ENCODE results near the gene PRXL2B.

PRXL2B gene

DNA sequence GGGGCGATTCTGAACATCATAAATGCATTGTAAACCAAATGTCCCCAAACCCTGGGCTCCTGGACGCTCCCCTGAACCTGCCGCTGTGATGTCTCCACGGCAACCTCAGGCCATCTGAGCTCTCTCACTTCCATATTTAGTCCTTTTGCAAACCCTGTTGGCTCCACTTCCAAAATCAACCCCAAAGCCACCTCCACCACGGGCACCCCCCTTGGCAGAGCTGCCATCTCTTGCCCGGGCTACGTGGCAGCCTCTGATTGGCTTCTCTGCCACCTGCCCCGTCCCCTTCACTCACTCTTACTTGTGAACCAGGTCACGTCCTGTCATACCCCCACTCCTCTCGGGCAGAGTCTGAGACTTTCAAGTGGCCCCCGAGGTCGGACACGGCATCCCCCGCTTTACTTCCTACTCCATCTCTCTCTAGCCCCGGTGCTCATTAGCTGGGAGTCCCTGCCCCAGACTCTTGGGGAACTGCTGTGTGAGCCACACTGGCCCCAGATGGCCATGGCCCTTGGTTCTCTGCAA is 15.8 kb downstream of the PRXL2B start:
- Mint-ChIP-seq H3K27me3 (ENCODE audit: low read depth, poor library complexity) (peaks cover 29% of the 10 kb centered on the region), H3K36me3 (ENCODE audit: low read depth) (no peaks in the 10 kb centered on the region), H3K9me3 (peaks cover 13% of the 10 kb centered on the region), H3K4me1 (peaks cover 7% of the 10 kb centered on the region), H3K27ac (no peak overlapping the region), H3K4me3 (no peak overlapping the region)
- no peak for DNase-seq
- TF ChIP-seq, protein P1, sequence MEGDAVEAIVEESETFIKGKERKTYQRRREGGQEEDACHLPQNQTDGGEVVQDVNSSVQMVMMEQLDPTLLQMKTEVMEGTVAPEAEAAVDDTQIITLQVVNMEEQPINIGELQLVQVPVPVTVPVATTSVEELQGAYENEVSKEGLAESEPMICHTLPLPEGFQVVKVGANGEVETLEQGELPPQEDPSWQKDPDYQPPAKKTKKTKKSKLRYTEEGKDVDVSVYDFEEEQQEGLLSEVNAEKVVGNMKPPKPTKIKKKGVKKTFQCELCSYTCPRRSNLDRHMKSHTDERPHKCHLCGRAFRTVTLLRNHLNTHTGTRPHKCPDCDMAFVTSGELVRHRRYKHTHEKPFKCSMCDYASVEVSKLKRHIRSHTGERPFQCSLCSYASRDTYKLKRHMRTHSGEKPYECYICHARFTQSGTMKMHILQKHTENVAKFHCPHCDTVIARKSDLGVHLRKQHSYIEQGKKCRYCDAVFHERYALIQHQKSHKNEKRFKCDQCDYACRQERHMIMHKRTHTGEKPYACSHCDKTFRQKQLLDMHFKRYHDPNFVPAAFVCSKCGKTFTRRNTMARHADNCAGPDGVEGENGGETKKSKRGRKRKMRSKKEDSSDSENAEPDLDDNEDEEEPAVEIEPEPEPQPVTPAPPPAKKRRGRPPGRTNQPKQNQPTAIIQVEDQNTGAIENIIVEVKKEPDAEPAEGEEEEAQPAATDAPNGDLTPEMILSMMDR (IDR thresholded peaks at IDR 0.05), result no peak

DNA sequence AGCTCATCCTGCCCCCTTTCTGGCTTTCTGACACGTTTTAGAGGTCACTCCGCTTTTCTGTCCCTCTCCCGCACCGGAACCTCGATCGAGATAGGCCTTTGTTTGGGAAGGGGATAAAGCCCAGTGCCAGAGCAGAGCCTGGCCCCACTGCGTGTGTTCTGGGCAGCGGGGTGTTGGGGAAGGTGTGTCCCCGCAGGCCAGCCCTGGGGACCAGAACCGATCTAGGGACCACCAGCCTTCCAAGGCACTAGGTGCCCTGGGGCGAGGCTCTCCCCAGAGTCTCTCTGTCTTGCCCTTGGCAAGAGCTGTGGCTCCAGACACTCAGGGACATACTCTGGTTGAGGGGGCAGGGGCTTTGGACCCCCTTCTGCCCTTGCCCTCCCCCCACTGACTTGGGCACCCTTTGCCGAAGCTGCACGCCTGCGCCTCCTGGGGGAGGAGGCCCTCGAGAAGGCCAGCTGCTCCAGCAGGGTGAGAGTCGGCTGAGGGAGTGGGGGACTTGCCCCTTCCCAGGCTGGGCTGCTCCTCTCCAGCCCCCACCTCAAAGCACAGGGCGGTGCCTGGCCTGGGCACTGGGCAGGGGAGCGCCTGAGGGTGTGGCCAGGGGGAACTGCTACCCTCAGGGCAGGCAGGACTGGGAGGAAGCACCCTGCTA is 16.4 kb downstream of the PRXL2B start:
- DNase-seq, result no peak
- peaks cover under 1% of the 10 kb centered on the region for H3K4me1 Mint-ChIP-seq
- H3K4me3 Mint-ChIP-seq, result no peak overlapping the region
- TF ChIP-seq, protein P1 (IDR thresholded peaks at IDR 0.05), result no peak
- H3K27ac Mint-ChIP-seq, result no peak overlapping the region
- no peaks in the 10 kb centered on the region for H3K36me3 Mint-ChIP-seq (ENCODE audit: low read depth)
- H3K27me3 Mint-ChIP-seq (ENCODE audit: low read depth, poor library complexity), result peaks cover 25% of the 10 kb centered on the region
- H3K9me3 Mint-ChIP-seq, result peaks cover 12% of the 10 kb centered on the region

DNA sequence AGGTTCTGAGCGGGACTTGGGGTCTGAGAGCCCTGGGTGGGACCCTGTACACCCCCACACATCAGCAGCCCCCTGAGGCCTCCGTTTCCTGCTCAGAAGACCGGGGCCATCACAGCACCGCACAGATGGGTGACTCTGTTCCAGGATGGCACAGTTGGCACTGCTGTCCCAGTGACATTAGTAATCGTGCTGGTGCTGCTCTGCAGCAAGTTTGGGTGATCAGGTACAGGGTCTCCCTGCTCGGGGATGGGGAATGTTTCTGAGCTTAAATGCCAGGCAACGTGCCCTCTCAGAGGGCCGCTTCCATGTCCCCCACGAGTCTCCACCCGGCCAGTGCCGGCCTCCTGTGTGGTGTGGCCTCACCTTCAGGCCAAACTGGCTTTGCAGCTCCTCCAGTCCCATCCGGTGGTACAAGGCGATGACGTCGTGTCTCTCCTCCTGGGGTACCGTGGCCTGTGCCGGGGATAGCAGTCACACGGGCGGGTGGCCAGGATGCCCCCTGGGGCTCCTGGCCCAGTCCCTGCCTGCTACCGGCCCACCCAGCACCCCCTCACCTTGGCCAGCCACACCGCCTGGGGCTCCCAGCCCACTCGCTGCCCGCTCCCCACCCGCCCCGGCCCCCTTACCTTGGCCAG is 17.1 kb downstream of the PRXL2B start:
- no peak overlapping the region for H3K4me3 Mint-ChIP-seq
- H3K4me1 Mint-ChIP-seq, result no peaks in the 10 kb centered on the region
- no peaks in the 10 kb centered on the region for H3K36me3 Mint-ChIP-seq (ENCODE audit: low read depth)
- peaks cover 20% of the 10 kb centered on the region for H3K27me3 Mint-ChIP-seq (ENCODE audit: low read depth, poor library complexity)
- no peak for DNase-seq
- no peak overlapping the region for H3K27ac Mint-ChIP-seq
- TF ChIP-seq, protein P1 (IDR thresholded peaks at IDR 0.05), result no peak
- H3K9me3 Mint-ChIP-seq, result peaks cover 6% of the 10 kb centered on the region

DNA sequence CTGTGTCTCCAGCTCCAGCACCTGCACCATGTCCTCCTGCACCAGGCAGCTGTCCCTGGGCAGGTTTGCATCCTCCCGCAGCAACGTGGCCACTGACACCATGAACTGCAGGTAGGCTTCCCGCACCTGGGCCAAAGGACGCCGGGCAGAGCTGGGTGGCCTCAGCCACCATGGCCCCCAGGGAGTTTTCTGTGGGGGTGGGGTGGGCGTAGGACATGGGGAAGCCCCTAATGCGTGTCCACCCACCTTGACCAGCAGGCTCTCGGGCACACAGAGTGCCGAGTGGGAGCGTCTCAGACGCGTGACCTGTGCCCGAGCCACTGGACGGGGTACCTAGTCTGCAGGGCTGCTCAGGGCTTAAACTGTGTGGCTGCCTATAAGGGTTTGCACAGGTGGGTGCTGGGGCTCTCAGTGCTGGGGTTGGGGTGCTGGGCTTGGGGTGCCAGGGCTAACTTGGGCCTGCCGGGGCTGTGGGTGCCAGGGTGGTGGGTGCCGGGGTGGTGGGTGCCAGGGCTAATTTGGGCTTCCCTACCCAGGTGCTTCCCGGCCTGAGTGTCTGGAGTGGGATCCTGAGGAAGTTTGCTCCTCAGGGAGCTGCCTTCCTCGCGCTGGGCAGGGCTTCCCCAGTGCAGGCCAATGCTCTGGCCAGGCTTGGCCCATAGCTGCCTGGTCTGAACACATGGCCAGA is 17.7 kb downstream of the PRXL2B start:
- Mint-ChIP-seq H3K27me3 (ENCODE audit: low read depth, poor library complexity) (peaks cover 17% of the 10 kb centered on the region), H3K36me3 (ENCODE audit: low read depth) (no peaks in the 10 kb centered on the region), H3K4me1 (no peaks in the 10 kb centered on the region), H3K9me3 (peaks cover 3% of the 10 kb centered on the region), H3K27ac (no peak overlapping the region), H3K4me3 (no peak overlapping the region)
- TF ChIP-seq, protein P1 (IDR thresholded peaks at IDR 0.05), result no peak
- DNase-seq, result no peak

DNA sequence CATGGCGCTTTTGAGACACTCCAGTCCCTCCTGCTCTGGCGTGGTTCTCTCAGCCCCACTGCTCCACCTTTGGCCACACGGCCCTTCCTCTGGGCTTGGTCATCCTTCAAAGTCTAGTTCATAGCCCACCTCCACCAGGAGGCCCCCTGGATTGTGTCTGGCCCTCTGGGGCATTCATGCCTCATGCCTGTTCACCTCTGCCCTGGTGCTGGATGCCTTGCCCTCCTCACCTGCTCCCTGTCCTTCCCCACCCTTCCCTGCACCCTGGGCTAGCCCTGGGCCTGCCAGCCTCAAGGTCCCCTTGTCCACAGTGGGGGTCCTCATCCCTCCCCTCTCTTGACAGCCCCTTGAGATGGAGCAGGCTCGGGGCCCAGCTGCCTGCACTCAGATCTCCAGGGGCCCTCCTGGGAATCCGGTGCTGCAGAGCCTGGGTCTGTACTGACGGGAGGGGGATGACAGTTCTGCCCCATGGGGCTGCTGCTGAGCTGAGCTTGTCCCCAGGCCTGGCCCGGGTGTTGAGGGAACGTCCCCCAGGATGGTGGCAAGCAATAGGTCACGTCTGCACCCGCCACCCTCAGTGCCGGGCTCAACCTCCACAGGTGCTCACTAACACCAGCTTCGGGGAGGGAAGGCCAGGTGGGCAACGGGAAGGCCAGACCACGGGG is 18.4 kb downstream of the PRXL2B start:
- H3K36me3 Mint-ChIP-seq (ENCODE audit: low read depth), result no peaks in the 10 kb centered on the region
- peak; percentile 4 for DNase-seq
- no peak overlapping the region for H3K4me3 Mint-ChIP-seq
- H3K27me3 Mint-ChIP-seq (ENCODE audit: low read depth, poor library complexity), result peaks cover 21% of the 10 kb centered on the region
- no peaks in the 10 kb centered on the region for H3K4me1 Mint-ChIP-seq
- no peak overlapping the region for H3K27ac Mint-ChIP-seq
- TF ChIP-seq, protein P1 (IDR thresholded peaks at IDR 0.05), result no peak
- peaks cover 3% of the 10 kb centered on the region for H3K9me3 Mint-ChIP-seq
